Measurements from ENCODE around the gene ATL2.
"Not testable (repeated sequence)": the region's sequence is repeated elsewhere in the genome, so short reads cannot be mapped to it uniquely, and the experiment has no call there.

ATL2 gene

DNA sequence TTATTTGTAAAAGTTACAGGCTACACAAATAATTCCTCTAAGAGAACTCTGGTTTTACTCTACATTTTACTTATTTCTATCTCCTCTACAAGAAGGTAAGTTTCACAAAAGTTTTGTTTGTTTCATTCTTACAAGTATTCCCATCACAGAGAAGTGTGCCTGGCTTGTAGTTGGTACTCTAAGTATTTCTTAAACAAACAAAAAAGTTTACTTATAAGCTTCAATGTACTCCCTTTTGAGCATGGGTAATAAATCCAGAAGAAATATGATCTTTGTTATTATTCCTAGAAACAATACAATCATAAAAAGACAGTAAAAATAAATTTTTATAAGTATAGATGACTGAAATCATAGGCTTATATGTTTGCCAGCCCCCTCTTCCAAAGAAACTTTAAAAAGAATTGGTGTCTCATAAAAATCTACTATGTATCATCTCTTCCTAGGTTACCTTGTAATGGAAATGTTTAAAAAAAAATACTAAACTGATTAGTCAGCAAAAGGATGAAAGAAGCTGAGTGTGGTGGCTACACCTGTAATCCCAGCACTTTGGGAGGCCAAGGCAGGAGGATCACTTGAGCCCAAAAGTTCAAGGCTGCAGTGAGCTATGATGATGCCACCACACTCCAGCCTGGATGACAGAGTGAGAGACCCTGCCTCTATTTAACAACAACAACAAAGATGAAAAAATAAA is 54.7 kb downstream of the ATL2 start:
- DNase-seq: no peak

DNA sequence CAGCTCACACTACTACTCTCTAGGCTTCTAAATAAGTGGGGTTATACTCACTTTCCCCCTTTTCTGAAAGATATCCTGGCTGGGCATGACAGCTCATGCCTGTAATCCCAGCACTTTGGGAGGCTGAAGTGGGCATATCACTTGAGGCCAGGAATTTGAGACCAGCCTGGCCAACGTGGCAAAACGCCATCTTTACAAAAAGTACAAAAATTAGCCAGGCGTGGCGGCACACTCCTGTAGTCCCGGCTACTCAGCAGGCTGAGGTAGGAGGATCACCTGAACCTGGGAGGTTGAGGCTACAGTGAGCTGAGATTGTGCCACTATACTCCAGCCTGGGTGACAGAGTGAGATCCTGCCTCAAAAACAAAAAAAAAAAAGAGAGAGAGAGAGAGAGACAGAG is 57.8 kb downstream of the ATL2 start:
- DNase-seq: not testable (repeated sequence)

DNA sequence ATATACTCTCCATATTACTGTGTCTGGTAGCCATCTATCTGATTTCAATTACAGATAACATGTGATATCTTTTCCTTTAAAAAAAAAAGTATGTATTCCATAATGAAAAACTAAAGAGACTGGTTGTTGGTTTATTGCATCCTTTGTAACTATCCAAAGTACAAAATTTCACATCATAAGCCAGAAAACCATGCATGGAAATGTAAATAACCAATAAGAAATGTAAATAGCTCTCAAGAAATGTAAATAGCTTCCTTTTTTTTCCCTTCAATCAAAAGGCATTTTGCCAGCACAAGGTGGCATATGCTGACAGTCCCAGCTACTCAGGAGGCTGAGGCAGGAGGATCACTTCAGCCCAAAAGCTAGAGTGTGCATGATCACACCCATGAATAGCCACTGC is 59.3 kb downstream of the ATL2 start:
- DNase-seq: no peak

DNA sequence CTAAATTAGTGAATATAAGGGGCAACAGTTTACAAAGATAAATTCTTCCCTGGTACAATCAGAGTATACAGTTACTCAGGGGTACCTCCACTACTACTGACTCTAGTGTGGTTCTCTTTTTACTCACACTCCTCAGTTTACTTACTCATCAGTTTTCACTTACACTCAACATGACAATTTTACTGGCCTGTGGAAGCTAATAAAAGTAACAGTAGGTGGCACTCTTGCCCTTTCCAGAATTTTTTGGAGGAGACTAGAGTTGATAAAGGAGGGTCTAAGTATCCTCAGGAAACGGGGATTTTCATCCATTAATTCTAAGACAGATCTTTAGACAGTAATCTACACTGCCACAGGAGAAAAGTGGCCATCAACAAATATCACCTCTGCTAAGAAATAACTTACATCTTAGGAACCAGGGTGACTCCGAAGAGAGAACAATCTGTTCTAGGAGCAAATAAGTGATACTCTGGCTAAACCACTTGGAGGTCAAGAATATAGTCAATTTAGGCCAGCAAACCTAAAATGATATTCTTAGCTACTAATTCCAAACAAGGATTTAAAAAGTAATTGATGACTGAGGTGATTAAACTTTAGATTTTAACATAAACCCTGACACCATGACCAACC is 61.3 kb downstream of the ATL2 start:
- no peak for DNase-seq

DNA sequence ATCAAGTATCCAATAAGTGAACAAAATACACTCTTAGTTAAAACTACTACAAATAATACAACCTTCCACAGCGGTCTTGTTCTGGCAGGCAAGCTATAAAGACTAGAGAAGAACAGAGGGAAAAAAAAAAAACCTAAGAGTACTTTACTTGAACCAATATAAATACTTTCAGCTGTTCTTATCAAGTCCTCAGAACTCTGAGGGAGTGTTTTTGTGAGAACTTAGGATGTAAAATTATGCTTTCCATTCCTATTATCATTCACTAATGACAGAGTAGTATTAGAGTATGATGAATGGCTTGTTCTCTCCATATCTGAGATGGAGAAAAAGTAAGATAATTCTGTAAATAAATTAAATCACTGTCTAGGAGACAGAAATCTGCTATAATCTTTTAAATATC is 68.3 kb downstream of the ATL2 start:
- no peak for DNase-seq

DNA sequence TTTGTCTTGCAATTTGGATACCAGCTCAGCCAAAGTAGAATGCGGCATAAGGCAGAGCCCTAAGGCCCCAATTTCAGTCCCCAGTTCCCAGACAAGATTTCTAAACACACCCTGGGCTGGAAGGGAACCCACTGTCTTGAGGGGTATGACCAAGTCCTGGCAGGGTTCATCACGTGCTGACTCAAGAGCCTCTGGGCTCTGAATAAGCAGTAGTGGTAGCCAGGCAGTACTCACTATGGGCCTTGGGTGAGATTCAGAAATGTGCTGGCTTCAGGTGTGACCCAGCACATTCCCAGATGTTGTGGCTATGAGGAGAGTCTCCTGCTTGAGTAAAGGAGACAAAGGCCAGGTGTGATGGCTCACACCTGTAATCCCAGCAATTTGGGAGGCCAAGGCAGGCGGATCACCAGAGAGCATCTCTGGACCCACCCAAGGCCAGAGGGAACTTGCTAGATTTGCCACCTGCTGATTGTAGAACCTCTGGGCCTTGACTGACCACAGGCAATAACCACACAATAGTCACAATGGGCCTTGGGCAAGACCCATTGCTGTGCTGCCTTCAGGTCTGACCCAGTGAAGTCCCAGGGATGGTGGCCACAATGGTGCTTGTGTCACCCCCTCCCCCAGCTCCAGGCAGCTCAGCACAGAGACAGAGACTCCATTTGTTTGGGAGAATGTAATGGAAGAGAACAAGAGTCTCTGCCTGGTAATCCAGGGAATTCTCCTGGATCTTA is 74.9 kb downstream of the ATL2 start:
- DNase-seq: no peak

DNA sequence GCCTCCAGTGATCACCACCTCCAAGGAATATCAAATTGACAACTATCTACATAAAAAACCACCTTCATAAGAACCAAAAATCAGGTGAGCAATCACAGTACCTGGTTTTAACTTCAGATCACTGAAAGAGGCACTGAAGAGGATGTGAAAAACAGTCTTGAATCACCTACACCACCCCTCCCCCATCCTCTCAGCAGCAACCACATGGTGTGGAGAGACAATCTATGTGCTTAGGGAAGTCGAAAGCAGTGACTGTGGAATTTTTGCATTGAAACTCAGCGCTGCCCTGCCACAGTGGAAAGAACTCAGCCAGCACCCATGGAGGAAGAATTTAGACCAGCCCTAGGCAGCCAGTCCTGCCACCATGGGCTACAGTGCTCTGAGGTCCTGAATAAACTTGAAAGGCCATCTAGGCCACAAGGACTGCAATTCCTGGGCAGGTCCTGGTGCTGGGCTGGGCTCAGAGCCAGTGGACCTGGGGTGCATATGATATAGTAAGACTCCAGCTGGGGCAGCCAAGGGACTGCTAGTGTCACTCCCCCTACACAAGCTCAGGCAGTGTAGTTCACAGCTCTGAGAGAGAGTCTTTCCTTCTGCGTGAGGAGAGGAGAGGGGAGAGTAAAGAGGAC is 75.6 kb downstream of the ATL2 start:
- no peak for DNase-seq

DNA sequence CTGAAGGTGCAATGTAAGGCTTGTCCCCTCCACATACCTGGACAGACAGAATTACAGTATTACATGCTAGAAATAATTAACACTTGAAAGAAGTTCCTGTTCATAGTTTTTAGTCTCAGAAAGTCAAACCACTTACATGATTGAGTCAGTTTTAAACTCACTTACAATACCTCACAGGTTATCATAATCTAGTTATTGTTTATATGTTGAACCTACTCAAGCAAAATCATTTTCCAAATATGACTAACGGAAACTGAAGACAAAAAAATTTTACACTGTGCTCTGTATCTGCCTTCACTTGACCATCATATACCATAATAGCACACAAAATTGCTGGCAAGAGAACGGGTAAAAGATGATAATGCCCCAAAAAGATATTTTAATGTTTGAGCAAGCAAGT is 78.5 kb downstream of the ATL2 start:
- DNase-seq: no peak

DNA sequence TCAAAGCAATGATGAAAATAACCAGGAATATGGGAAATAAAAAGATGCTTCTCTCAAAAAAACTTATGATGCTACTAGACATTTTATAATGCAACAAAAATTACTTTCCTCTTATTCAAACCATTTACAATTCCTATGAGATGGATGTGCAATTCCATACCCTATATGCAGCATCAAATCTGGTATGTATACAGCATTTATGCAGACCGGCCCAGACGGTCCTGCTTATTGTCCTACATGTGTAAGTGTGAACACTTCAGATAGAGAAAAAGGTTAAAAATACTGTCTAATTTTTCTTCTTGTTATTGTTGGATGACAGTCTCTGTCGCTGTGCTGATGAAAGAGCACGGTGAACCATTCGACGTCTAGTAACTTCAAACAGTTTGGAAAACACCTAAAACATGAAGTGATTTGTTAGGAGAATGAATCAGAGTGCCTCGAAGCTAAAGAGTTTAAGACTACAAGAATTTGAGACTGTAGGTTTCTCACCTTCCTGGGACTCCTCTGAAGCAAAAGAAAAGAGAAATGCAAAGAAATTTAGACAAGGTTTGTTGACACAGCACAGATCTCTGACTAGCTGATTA is 80.8 kb downstream of the ATL2 start:
- no peak for DNase-seq

DNA sequence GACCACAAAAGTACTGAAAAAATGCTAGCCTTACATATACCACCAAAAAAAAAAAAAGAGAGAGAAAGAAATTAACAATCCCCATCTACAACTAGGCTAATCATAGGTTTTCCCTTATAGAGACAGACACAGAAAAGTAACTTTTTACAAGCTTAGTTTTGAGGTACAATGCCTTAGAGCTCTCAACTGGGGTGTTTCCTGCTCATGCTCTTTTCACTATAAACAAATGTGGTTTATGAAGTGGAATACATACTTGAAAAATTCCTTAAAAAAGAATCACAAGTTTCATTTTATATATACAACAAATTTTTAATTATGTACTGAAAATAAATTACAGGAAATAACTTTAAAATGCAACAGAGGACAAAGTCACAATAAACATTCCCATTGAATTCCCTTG is 82.5 kb downstream of the ATL2 start:
- no peak for DNase-seq

DNA sequence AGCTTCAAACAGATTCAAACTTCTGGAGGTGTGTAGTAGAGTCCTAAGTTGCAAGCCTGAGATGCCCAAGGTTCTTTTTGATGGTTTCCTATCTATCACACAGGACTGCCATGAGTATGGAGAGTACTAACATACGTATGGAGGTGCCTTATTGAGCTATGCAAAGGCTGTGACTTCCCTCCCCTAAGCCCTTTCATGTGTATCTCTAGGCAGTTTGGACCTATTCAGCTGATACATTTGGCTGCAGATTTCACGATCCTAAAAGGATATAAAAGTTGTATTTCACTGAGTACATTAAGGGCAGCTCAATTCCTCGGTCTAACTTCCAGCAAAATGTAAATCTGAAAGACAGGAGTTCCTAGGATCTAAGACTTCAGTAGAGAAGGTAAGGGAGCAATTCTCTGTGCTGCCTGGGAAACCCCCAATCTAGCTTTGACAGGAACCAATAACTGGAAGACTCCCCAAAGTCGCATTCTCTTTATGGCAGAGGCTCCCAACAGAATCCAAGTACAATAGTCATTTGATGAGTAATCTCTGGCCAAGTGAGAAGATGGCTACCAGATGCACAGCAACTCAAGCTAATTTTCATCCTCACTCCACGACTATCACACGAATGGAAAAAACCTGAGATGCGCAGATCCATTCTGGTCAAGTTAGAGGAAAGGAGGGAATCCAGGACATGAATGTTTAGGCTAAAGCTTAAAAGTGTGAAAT is 83.8 kb downstream of the ATL2 start:
- no peak for DNase-seq

DNA sequence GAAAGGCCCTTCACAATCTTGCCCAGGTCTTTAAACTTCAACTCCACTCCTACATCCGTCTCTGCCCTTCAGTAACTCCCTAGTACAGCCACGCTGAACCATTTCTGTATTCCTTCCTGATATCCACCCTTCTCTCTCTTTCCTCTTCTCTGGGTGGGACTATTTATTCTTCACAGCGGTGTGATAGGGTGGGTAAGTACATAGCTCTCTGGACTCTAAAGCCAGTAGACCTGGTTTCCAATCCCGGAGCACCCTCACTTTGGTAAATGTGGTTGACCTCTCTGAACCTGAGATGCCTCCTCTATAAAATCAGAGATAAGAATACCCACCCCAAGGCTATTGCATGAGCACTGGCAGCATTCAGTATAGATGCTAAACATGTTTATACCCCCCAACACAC is 86.7 kb downstream of the ATL2 start:
- DNase-seq: no peak

DNA sequence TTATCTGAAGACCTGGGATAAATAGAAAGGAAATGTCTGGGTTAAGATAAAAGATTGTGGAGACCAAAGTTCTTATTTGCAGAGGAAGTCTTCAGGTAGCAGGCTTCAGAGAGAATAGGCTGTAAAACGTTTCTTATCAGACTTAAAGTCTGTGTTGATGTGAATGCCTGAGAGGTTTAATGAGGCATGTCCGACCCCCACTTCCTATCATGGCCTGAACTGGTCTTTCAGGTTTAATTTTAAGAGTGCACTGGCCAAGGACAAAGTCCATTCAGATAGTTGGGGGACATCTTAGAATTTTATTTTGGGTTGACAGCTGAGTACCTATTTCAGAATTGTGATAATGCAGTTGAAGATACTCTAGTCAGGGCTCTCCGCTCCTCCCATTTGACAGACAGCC is 92.1 kb downstream of the ATL2 start:
- DNase-seq: no peak

DNA sequence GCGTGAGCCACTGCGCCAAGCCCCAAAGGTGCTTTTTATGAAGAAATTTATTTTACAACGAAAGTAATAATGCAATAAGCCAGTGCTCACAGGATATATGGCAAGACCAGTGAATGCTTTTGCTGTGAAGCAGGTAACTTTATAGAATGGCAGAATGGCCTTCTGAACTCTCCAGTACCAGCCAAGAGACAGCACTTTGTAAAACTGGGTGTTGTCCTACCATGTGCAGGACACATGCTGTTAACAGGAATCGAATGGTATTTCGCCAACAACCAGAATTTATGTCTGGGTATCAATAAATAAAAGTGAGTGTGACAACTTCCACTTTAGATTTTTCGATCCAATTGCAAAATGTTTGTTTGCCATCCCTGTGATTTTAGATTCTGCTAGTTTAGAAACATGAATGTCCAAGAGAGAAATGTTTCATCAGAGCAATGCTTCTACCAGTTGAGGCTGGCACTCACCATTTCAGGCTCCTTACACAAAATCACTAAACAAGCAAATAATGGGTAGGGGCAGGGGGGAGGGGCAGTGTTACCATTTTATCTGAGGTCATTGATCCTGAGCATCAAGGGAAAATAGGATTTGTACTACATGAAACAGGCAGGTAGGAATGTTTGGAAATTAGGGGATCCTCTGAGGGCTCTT is 95.9 kb downstream of the ATL2 start:
- no peak for DNase-seq

DNA sequence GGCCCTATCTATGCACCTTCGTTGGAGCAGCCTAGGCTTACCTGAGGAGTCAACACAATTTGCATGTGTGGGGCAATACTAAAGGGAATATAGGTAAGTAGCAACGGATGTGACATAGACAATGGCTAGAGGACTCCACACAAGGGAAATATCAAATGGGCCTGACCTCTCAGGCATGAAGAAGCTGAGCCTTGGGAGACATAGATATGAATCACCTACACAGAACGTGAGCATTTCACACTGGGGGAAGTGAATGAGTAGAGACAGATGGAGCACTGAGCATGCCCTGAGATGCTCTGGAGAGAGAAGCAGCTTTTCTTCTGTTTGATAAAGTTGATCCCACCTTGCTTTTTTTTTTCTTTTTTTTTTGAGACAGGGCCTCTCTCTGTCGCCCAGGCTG is 97.9 kb downstream of the ATL2 start:
- DNase-seq: no peak

DNA sequence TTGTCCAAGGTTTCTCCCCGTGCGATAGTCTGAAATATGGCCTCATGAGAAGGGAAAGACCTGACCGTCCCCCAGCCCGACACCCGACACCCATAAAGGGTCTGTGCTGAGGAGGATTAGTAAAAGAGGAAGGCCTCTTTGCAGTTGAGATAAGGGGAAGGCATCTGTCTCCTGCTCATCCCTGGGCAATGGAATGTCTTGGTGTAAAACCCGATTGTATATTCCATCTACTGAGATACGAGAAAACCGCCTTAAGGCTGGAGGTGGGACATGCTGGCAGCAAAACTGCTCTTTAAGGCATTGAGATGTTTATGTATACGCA is 99.0 kb downstream of the ATL2 start:
- DNase-seq: not testable (repeated sequence)

DNA sequence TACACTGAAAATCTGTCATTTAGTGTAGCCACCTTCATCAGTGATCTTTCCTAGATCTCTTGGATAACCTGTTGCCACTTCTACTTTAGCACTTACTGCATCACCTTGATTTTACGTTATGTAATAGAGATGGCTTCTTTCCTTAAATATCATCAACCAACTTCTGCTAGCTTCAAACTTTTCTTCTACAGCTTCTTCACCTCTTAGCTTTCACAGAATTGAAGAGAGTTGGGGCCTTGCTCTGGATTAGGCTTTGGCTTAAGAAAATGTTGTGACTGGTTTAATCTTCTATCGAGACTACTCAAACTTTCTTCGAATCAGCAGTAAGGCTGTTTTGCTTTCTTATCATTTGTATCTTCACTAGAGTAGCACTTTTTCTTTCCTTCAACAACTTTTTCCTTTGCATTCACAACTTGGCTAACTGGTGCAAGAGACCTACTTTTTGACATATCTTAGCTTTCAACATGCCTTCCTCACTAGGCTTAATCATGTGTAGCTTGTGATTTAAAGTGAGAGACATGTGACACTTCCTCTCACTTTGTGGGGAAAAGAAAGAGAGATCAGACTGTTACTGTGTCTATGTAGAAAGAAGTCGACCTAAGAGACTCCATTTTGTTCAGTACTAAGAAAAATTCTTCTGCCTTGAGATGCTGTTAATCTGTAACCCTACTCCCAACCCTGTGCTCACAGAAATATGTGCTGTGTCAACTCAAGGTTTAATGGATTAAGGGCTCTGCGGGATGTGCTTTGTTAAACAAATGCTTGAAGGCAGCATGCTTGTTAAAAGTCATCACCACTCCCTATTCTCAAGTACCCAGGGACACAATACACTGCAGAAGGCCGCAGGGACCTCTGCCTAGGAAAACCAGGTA is 99.6 kb downstream of the ATL2 start:
- no peak for DNase-seq

DNA sequence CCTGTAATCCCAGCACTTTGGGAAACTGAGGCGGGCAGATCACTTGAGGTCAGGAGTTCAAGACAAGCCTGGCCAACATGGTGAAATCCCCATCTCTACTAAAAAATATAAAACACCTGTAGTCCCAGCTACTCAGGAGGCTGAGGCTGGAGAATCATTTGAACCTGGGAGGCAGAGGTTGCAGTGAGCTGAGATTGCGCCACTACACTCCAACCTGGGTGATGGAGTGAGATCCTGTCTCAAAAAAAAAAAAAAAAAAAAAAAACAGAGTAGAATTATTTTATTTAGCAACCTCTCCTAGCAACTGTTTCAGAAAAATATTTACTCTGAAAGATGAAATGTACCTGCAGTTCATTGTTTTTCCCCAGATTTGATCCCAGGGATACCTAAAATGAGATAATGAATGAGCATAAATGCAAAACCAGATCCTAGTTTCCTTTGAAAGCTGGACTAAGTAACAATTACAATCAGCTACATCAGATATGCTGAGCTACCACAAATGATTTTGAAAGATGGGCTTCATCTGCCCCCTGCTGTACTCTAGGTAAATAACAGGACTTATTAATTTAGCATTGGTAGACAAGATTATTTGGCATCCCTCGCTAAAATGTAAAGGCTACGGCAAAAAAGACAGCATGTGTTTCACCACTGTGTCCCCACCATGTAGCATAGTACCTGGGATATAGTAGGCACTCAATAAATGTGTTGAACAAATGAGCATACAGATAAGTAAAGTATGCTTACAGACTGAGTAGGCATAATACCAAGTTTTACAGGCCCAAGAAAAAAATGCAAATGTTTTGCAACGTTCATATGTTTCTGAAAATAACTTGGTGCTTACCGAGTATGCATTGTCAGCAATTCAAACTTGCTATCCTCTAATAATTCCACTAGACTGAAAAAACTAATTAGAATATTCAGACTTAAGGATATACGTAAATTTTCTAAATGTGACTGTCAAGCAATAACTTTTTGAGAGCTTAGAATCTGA is 102.5 kb downstream of the ATL2 start:
- DNase-seq: no peak

DNA sequence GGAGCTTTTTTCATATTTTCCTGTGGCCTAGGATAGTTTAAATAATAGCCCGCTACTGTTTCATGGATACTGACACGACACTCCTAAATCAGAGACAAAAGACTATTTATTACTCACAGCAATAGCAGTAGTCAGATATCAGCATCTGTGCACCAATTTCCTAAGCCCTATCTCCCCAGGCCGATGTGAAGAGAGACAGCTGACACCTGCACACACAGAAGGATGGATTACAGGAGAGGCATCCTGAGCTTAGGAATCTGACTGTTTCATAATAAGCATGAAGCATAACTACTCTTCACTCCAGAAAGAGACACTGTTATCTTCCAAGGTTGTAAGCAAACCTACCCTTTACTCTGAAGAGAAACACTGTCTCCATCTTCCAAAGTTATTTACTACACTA is 105.4 kb downstream of the ATL2 start:
- no peak for DNase-seq

DNA sequence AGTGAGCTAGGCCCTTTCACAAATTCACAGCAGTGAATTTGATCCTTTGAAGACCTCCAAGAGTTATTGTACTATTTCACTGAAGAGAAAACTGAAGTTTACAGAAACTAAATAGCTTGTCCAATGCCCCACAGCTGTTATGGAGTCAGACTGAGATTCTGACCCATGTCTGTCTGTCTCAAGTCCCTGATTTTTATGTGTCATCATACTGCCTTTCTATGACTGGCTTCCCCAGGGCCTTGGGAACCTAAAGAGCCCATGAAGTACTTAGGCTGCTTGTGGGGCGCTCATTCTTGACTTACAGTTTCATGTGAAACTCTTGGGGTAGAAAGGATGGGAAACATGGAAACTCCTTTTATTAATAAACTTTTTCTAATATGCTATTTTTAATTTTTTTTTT is 107.7 kb downstream of the ATL2 start:
- DNase-seq: no peak

Measured in GOT3 (cell line).